Lower leg skin (tissue), 4 donors: ENCODE results near the gene OR4X1. TPM values are rescaled to one million over a fixed set of nuclear protein-coding genes. Genes with fewer than 3 reads are reported as not detected.
A peak's percentile ranks its signal among the peaks of the same experiment; 100 is the strongest.
"Not testable (repeated sequence)": the region's sequence is repeated elsewhere in the genome, so short reads cannot be mapped to it uniquely, and the experiment has no call there.

Experiments used
- DNase-seq, 2 donors: peaks; one replicate each; pipeline ENCODE4 v3.0.0-alpha.2; 2019; ENCODE audit warnings: low spot score in 2 of 2
- H3K4me3 ChIP-seq: fragments of 200-600 bp; sonication (generic); 2 replicates; pipeline ENCODE4 v1.5.1; 2017; ENCODE audit warnings: mild to moderate bottlenecking, low read depth; ENCODE audit not compliant: poor library complexity, severe bottlenecking
- CTCF ChIP-seq, 3 donors: fragments of 450-650 bp; IDR thresholded peaks; one replicate each; pipeline ENCODE4 v1.5.1; 2016; ENCODE audit warnings: antibody characterized with exemption in 3 of 3, mild to moderate bottlenecking in 3 of 3, moderate library complexity in 2 of 3
- WGBS, 2 donors: methylation state at CpG; one replicate each; pipeline ENCODE4 v1.1.5; 2018; 5-methylcytosine and 5-hydroxymethylcytosine counted together
- intact Hi-C: fragments of 100-400 bp; cut with DNase I; formaldehyde crosslinking; loops from one replicate; pipeline ENCODE4 v1.15.0; 2023; ENCODE audit warnings: low total_unique reads
- total RNA-seq, 4 donors: library from RNA; depleted of rRNA; stranded (reverse); fragments of >200 nt; gene quantifications; one replicate each; pipeline ENCODE4 v1.1.0, GENCODE V29; 2016

The OR4X1 gene
- total RNA-seq, 4 donors from 2014 or later, result not detected

GRCh38 chr11:48307760-48308386 lies 44.2 kb downstream of the OR4X1 start:
- no peak overlapping the region for H3K4me3 ChIP-seq
- peak in 1 of 2 donors; percentile 39 for DNase-seq
- TF ChIP-seq CTCF (IDR thresholded peaks at IDR 0.05), result no peak
- intact Hi-C loops, result no loop called here
- 23 to 26% methylated on average over 5 of the region's 5 CpGs for WGBS, 2 donors

- intact Hi-C loops, DNase-seq, H3K4me3 ChIP-seq: not testable (repeated sequence)
- WGBS, 2 donors, result 36 to 75% methylated on average over 2 of the region's 2 CpGs
Observed at GRCh38 chr11:48313590-48313989, 49.9 kb downstream of the OR4X1 start.

Other genes with a start within 250 kb of the OR4X1 start
- not detected for gene OR4B1, start 47.1 kb upstream of the OR4X1 start, total RNA-seq
- not detected for gene OR4X2, start 18.8 kb upstream of the OR4X1 start, total RNA-seq
- not detected for gene OR4S1, start 42.4 kb downstream of the OR4X1 start, total RNA-seq
- not detected for gene OR4C3, start 61.1 kb downstream of the OR4X1 start, total RNA-seq
- not detected for gene OR4C5, start 102.6 kb downstream of the OR4X1 start, total RNA-seq
- gene OR4A47, start 224.9 kb downstream of the OR4X1 start, total RNA-seq, result not detected